NCI-H82 treated with DMSO at 0.1 percent for 48 hours (cell line): ENCODE data around the gene GFRA4.

Experiments used
- DNase-seq: peaks from one replicate; lab custom pipeline; 2025; ENCODE audit not compliant: unreplicated experiment; lab: John Stamatoyannopoulos, UW

Gene GFRA4

DNA sequence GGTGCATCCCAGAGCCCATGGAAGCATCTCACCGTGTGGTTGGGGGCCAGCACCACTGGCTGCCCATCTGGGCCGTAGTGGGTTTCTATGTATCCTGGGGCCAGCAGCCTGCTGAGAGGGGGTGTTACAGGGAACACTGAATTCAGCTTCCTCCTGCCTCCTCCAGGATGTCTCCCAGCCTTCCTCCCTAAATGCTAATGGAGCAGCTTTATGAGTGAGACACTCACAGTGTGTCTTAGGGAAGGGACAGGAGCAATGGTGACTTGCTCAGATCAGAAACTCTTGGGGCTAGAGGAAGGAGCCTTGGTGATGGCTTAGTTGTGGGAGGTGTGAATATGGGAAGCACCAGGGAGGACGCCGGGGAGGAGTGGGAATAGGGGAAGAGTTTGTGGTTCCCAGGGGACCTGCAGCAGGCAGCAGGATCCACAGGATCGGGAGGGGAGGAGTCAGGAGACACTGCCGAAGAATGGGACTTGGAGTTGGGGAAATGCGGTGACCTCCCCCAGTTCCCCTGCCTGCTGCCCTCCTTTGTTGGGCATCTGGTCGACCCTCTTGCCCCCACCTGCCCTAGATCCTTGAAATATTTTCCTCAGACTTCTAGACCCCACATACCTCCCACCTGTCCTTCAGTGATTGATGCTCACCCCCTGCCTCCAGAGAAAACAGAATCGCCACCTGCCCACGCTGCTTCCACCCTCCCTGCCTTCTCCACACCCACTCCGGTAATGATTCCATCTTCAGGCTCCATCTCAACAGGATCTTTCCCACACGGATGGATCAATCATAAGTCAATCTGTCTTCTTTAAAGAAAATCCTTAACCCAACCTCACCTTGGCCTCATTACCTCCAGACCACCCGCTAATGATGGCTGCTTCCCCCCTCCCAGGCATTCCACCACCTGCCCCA lies 12.0 kb upstream of the GFRA4 start:
- DNase-seq: no peak

DNA sequence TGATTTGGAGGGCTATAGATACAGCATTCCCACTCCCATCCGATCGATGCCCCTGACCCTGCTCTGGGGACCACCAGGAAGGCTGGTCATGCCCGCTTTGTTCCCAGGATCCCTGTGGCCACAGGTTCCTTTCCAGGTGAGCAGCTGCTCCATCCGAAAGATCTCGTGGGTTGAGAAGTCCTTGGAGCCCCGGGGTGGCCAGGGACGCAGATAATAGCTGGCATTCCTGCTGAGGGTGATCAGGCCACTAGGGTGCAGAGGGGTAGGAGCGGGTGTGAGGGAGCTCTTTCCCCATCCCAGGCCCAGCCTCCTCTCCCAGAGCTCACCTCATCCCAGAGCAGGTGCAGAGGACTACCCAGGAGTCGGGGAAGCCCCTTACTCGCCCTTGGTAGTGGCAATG lies 11.2 kb upstream of the GFRA4 start:
- no peak for DNase-seq

DNA sequence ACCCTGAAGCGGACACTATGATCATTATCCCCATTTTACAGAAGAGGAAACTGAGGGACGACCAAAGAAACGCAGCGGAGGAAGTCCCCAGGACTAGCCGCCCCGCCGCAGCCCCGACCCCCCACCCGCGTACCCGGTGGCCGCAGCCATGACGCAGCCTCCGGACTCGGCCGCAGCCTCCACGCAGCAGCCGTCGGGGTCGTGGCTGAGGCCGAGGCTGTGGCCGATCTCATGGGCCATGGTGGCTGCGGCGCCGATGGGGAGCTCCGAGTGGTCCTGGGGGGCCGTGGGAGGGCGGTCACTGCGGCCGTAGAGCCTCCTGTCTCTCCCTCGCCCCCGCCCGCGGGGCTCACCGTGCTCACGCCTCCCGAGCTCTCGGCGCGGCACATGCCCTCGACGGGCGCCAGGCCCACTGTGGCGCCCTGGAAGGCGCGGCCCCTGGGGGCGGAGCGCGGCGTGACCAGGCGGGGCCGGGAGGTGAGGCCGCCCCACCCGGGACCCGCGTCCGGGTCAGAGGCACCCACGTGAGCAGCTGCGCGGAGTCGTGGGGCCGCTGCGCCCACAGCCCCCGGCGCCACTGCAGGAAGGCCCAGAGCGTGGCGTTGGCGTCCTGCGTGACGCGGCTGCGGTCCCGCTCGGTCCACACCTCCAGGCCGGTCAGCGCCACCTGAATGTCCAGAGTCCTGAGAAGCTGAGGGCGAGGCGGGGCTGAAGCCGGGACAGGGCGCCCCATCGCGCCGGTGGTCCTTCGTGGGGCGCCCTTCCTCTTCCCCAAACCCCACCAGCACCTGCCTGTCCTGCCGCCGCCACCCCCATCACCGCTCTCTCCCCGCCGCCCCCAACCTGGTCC lies 10.2 kb upstream of the GFRA4 start:
- no peak for DNase-seq

DNA sequence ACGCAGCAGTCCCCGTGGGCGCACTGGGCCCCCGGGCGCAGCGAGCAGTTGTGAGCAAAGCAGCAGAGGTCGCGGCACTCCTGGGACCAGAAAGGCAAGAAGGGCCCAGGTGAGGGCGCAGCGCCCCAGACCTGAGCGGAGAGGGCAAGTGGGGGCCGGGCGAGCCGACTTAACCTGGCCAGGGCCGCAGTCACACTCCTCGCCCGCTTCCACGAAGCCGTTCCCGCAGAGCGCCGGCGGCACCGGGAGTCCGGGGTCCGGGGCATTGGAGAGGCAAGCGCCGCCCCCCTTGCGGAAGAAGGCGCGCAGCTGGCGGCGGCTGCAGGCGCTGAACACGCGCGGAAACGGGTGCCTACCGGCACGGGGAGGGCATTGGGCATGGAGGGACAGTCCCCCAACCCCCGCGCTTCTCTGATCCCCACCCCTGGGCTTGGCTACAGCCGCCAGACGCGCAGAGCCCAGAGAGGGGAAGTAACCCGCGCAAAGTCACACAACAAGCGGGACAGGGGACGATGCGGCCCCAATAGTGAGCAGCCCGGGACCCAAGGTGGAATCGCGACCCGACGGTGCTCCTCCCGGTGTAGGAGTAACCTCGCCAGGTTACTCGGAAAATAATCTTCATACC lies 9.5 kb upstream of the GFRA4 start:
- DNase-seq: no peak

DNA sequence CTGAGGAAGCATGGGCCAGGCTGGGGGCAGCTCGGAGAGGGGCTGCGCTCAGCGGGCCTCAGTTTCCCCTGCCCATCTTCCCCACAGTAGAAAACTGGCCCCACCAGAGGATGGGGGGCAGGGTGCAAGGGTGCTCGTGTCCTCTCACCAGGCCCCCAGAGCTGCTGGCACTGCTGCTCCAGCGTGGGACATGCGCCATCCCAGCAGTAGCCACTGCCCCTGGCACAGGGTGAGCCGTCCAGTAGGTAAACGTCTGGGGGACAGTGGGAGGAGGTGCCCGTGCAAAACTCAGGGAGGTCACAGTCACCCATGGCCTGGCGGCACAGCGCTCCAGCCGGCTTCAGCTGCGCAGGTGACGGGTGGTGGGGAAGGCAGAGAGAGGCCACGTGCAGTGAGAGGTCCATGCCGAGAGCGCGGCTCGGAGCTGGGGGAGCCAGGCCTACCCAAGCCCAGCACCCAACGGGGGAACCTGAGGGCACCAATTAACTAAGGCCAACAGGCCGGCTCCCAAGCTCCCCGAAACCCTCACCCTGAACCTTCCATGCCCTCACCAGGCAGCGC lies 8.9 kb upstream of the GFRA4 start:
- DNase-seq: no peak

DNA sequence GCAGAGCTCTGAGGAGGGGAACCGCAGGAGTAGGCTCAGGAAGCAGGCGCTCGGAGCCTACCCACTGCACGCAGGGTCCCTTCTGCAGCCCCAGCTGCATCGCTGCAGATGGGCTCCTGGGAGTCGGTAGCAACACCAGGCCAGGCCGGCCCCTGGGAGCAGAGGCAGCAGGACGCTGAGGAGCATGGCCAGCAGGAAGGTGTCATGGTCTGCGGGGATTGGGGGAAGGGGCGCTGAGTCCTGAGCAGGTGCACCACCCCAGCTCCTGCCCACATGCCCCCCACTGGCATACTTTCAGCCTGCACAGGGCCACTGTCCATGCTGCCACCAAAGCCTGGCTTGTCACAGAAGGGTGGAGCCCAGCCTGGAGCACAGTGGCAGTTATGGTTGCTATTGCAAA lies 7.7 kb upstream of the GFRA4 start:
- no peak for DNase-seq

DNA sequence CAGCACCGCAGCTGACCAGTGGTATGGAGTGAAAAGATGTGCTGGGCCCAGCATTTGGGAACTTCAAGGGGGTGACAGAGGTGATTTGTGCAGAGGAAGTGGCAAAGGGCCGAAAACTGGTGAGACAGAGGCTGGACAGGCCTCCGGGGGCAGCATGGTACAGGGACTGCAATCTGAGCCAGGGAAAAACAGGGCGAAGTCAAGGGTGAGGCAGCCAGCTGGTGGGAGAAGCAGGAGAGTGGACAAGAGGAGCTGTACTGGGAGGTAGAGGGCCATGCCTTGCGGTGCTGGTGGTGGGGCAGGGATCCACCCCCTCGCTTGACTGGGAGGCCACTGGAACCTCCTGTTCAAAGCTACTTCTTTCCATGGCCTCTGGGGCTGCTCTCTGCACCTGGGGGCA lies 7.3 kb upstream of the GFRA4 start:
- no peak for DNase-seq

DNA sequence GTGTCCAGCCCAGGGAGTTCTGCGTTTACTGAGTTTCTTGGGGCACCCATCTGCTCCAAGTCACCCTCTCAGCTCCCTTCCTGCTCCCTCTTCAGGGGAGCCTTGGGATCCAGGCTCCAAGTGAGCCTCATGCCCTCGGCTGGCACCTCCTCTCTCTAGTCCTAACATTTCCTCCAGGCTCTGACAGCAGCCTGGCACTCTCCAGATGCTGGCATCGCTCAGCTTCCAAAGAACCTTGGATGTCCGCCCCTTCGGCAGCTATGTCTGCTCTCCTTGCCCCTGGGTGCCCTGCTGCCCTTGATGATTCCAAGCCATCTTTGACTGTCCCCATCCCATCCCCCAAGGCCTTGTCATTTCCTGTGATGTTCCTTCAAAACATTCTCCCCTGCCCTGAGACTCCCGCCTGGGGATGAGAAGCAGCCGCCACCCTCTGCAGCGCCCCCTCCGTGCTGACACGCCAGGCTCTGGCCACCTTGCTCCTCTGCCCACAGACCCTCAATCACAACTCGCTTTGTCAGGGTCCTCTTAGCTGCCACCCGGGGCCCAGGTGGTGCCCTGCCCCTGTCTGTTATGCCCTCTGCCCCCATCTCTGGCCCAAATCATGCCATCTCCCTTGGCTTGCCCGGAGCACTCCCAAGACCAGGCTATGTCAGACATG lies 6.6 kb upstream of the GFRA4 start:
- no peak for DNase-seq

DNA sequence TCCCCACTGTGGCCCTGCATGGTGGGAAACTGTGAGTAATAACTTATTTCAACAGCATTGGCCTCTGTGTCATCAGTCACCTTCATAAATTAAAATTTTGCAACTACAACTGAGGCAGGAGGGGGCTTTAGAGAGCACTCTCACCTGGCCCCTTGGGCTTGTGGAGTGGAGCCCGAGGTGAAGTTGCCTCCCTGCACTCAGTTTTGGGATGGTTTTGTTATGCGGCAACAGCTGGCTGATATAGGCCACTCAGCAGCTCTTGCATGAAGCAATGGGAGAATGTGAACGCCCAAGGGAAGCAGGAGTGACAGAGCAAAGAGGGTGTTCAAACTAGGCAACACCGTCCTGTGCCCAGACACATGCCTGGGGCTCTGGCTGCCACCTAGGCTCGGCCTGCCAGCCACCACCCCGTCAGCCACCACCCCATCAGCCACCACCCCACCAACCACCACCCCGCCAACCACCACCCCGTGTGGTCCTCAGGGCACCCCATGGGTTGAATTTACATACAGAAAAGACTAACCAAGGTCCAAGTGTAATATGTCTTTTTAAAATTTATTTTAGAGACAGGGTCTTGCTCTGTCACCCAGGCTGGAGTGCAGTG lies 4.3 kb upstream of the GFRA4 start:
- DNase-seq: no peak

DNA sequence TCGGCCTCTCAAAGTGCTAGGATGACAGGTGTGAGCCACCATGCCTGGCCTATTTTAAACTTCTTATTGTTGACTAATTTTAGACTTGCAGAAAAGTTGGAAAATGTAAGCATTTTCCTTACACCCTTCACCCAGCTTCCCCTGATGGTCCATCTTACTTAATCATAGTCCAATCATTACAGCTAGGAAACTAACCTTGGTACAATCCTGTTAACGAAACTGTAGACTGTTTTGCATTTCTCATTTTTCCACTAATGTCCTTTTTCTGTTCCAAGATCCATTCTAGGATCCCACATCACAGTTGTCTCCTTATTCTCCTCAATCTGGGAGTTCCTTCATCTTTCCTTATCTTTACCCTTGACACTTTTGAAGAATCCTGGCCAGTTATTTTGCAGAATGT lies 659 bp upstream of the GFRA4 start:
- DNase-seq: no peak

DNA sequence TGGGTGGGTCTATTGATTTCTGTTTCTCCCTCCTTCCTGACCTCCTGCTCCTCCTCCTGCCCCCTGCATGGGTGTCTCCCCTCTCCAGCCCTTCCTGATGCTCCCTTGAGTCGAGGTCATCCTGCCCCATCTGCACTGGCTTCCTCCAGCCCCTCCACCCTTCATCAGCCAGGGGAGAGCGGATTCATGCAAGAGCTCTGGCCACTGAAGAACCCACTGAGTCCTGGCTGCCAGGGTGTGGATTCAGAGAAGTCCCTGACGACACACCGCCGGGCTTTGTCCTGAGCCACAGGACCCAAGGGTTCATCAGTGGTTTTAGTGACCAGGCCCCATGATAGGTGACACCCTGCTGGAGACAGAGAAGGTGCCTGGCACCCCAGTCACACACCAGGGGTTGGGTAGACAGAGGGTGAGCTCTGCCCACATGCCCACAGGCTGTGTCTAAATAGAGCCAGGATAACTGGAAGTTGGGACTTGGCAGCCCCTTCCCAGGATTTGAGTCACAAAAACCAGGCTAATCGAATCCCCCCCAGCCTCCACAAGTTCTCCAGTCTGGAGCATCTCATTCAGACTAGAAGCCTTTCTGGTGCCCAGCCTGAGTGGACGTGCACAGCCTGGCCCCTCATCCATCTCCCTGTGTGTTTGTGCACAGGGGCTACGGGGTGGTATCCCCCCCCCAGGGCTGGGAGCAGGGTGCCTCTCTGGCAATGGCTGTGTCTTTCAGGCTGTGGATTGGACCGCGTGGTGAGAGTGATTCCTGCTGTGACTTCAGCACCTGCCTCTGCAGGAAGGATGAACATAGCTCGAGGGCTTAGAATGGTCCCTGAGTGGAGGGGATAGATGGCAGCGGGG lies 1.2 kb downstream of the GFRA4 start:
- DNase-seq: no peak

DNA sequence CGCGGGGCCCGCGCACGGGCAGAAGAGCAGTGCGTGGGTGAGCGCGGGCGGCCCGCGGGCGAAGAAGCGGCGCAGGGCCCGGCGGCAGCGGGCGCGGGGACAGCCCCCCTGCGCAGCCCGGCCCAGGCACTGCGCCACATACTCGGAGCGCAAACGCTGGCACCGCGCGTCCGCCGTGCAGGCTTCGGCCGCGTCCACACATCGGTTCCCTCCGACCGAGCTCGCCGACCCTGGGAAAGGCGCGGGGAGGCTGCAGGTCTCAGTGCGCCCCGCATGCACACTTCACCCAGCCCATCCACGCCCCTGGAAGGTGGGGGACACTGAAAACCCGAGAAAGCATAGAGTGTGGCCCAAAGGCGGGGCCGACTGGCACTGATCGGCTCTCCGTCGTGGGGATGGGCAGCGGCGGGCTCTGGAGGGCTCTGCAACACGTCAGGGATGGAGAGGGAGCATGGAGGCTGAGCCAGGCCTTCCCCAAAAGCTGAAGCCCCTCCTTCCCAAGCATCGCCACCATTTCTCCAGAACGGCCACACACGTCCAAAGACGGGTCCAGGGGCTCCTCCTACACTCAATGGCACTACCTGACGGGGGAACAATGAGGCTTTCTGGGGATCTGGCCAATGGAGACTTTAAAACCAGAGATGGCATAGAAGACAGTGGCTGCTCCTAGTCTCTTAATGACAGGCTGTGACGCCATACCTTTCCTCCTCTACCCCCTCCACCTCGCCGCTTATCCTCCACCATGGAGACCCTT lies 2.0 kb downstream of the GFRA4 start:
- DNase-seq: no peak

DNA sequence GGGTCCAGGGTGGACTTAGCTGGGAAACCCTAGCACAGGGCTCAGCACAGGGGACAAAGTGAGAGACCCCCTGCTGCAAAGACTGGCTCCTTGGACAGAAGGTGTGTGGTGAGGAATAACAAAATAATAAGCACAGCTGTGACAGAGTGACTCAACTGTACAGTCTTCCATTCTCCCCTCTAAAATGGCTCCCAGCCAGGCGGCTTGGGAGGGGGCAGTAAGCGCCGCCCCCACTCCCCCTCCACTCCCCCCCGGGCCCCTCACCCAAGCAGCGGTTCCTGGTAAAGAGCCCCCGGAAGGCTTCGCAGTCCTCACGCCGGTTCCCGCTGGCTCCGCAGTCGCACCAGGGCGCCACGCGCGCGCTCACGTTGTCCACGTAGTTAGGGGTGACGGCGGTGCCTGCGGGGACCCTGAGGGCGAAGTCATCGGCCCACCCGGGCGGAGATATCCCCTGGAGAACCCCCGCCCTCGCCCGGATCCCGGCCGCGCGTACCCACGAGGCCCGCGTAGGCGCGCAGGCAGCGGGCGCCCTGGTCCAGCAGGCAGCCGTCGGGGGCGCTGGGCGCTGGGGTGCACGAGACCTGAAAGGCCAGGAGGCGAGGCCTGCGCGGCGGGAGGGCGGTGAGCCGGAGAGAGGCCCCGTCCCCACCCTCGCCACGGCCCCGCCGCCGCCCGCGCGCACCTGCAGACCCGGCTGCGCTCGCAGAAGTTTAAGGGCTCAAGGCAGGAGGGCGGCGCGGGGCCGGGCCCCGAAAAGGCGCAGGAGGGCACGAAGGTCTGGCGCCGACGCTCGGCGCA lies 2.7 kb downstream of the GFRA4 start:
- DNase-seq: no peak

DNA sequence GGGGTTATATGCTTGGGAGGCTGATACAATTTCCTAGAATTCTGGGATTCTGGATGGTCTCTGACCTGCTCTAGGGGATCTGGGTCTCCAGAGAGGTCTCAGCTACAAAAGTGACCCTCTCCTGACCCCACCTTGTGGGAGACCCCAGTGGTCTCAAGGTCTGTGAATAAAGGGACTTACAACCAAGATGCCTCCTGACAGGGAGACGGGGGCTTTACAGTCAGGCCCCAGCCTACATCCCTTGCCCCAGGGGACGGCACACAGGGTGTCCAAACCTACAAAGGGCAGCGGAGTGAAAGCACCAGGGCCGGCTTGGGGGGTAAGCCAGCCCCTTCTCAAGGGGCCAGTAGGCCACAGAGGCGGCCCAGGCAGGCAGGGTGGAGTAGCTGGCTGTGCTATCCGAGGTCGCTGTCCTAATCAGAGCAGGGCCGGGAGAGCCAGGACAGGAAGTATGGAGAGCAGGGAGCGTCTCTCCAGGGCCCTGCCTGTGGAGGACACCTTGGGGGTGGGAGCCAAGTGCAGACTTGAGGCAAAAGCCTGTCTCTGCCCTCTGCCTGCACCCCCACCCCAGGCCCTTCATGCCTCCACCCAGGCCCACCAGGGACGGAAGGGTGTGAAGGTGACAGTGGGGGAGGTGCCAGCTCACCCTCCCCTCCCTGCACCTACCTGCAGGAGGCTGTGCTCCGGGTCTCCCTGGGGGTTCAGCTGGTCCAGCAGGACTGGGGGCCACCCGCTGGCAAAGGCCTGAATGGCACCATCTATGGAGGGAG lies 3.5 kb downstream of the GFRA4 start:
- no peak for DNase-seq

DNA sequence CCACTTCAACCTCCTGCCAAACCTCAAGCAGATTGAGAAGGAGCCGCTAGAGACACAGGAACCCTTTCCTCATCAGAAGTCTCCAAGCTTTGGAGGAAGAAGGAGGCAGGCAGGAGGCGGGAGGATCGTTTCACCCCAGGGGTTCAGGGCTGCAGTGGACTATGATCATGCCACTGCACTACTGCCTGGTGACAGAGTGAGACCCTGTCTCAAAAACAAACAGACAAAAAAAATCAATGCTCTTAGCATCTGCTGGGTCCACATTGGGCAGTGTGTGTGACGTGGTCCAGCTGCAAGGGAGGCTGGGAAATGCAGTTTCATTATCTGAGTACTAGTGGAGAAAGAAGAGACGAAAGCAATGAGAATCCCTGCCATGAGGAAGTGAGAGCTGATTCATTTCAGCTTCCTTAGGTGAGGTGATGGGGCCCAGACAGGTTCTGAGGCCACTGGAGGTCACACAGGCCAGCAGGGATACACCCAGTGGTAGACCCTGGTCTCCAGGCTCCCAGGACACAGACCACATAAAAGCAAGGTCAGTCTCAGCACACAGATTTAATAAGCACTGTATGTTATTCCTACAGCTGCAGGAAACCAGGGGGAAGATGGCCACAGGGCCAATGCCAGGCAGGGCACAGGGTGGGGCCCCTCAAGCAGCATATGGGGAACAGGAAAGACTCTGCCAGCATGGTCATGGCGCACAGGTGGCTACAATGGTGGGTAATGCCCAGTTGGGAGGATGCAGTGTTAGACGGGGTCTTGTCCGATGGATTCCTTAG lies 4.3 kb downstream of the GFRA4 start:
- DNase-seq: no peak

DNA sequence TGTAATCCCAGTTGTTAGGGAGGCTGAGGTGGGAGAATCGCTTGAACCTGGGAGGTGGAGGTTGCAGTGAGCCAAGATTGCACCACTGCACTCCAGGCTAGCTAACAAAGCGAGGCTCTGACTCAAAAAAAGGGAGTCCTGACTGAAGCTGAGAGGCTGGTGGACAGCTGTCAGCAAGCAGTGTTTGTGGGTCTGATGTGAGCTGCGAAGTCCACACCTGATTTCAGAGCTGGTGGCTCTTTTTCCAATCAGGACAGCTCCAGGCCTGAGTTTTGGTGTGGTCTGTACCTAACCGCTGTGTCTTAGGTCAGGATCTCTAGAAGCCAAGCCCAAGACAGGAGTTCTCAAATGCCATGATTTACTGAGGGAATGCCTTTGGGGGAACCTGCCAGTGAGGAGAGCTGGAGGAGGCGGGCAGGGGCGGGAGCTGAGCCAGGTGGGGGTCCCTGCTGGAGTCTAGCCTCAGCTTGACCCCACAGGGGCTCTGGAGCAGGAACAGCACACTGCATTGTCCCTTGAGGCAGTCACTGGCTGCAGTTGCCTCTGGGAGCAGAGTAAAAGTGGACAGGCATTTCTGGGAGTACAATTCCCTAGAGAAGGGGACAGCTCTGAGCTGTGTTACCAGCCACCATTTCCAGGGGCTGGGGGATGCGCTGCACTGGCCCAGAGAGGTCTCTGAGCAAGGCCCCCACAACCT lies 5.0 kb downstream of the GFRA4 start:
- DNase-seq: no peak
